ENCODE measurements around the gene NOX4. TPM values are rescaled to one million over a fixed set of nuclear protein-coding genes. Genes with fewer than 3 reads are reported as not detected.
"Not testable (repeated sequence)": the region's sequence is repeated elsewhere in the genome, so short reads cannot be mapped to it uniquely, and the experiment has no call there.

The NOX4 gene
- total and polyA plus RNA-seq, 2 donors, result 1.1 to 5.4 TPM

DNA sequence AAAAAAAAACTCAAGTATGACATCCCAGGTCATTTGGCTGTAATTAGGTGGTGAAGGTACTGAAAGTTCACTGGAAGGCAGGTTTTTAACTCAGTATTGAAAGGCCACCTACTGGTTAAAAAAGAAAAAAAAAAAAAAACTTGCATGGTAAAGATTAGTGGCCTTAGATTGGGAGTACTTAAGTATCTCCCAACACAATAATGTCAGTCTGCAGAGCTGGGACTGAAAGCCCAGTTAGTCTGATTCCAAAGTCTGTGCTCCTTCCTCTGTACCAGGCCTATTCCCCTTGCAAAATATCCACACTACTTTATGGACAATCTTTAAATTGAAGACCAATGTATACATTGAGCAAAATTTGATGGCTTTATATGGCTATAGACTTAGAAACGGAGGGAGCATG is 85.5 kb downstream of the NOX4 start:
- DNase-seq (ENCODE audit: extremely low spot score), result no peak
- Histone ChIP-seq H3K27ac (ENCODE audit: low read depth) (no peak overlapping the region), H3K4me3 (ENCODE audit: low read depth, low read length) (no peak overlapping the region), H3K4me1 (ENCODE audit: insufficient read depth) (no peaks in the 10 kb centered on the region), H3K36me3 (ENCODE audit: insufficient read depth) (no peaks in the 10 kb centered on the region)
- 78% methylated on average over 1 of the region's 1 CpG for WGBS

GRCh38 chr11:89391654-89392053 is 99.5 kb downstream of the NOX4 start:
- H3K4me1 ChIP-seq (ENCODE audit: insufficient read depth); DNase-seq (ENCODE audit: extremely low spot score); H3K27ac ChIP-seq (ENCODE audit: low read depth); H3K4me3 ChIP-seq (ENCODE audit: low read depth, low read length); H3K36me3 ChIP-seq (ENCODE audit: insufficient read depth): not testable (repeated sequence)
- 78% methylated on average over 1 of the region's 1 CpG for WGBS

DNA sequence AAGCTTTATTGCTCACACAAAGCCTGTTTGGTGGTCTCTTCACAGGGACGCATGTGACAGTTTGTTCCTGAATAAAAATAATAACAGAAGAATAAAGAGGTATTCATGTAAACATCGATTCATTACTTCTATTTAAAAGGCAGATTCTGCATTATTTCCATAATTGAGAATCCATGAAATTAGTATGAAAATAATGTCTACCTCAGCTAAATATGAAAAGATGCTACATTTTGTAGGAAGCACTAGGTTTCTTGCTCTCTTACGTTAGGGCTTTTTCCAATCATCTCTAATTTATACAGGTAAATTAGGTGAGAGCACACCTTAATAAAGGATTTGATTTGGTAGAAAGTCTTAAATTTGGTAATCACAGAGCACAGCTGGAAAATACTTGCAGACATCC is 103.7 kb downstream of the NOX4 start:
- H3K36me3 ChIP-seq (ENCODE audit: insufficient read depth); H3K4me1 ChIP-seq (ENCODE audit: insufficient read depth); H3K27ac ChIP-seq (ENCODE audit: low read depth); DNase-seq (ENCODE audit: extremely low spot score); H3K4me3 ChIP-seq (ENCODE audit: low read depth, low read length): not testable (repeated sequence)
- 86% methylated on average over 3 of the region's 3 CpGs for WGBS

DNA sequence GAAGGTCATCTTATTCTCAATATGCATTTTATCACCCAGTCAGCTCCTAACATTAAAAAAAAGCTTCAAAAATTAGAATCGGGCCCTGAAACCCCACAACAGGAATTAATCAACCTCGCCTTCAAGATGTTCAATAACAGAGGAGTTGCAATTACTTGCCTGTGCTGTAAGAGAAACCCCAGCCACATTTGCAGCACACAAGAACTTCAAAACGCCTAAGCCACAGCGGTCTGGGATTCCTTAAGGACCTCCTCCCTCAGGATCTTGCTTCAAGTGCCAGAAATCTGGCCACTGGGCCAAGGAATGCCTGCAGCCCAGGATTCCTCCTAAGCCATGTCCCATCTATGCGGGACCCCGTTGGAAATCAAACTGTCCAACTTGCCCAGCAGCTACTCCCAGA is 108.2 kb downstream of the NOX4 start:
- WGBS, result 93% methylated on average over 6 of the region's 6 CpGs
- not testable (repeated sequence) for H3K4me3 ChIP-seq (ENCODE audit: low read depth, low read length); H3K27ac ChIP-seq (ENCODE audit: low read depth); DNase-seq (ENCODE audit: extremely low spot score); H3K36me3 ChIP-seq (ENCODE audit: insufficient read depth); H3K4me1 ChIP-seq (ENCODE audit: insufficient read depth)

GRCh38 chr11:89381094-89381493 is 110.1 kb downstream of the NOX4 start:
- 52% methylated on average over 3 of the region's 3 CpGs for WGBS
- Histone ChIP-seq H3K4me1 (ENCODE audit: insufficient read depth) (no peaks in the 10 kb centered on the region), H3K27ac (ENCODE audit: low read depth) (no peak overlapping the region), H3K36me3 (ENCODE audit: insufficient read depth) (no peaks in the 10 kb centered on the region), H3K4me3 (ENCODE audit: low read depth, low read length) (no peak overlapping the region)
- DNase-seq (ENCODE audit: extremely low spot score), result peak; percentile 59

DNA sequence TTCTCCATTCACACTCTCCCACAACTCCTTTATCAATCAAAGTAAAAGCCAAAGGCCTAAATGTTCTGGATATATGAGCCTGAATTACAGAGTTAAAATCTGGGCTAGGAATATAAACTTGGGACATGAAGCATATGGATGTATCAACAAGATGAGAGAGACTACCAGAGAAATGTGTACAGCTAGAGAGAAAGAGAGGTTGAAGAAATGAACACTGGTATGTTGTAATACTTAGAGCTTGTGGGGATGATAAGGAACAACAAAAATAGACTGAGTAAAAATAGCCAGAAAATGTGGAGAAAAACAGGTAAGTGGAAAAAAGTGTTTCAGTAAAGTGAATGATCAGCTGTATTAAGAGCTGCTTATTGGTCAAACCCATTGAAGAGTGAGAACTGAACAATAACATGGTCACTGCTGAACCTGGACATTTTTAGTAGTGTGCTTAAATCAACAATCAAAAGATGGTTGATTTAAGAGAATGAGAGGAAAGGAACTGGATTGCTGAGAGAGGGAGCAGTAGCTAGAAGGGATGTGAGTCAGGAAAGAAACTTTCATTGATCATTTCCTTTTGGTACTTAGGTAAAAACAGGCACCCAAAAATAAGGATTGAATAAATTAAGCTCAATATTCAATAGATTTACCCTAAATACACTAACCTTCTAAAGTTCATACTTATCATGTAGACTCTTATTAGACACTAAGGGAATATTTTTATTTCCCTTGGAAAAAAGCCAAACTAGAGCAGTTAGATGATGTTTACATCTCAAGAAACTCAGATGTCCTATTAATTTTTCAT is 111.0 kb downstream of the NOX4 start:
- H3K4me3 ChIP-seq (ENCODE audit: low read depth, low read length); H3K27ac ChIP-seq (ENCODE audit: low read depth): not testable (repeated sequence)
- DNase-seq (ENCODE audit: extremely low spot score), result peak; percentile 3

GRCh38 chr11:89378986-89379385 is 112.2 kb downstream of the NOX4 start:
- H3K4me1 ChIP-seq (ENCODE audit: insufficient read depth); H3K4me3 ChIP-seq (ENCODE audit: low read depth, low read length); DNase-seq (ENCODE audit: extremely low spot score); H3K36me3 ChIP-seq (ENCODE audit: insufficient read depth); H3K27ac ChIP-seq (ENCODE audit: low read depth): not testable (repeated sequence)
- 75% methylated on average over 1 of the region's 1 CpG for WGBS

More for the DNA sequence above, 111.0 kb downstream of the NOX4 start:
- H3K36me3 ChIP-seq (ENCODE audit: insufficient read depth); H3K4me1 ChIP-seq (ENCODE audit: insufficient read depth): not testable (repeated sequence)

GRCh38 chr11:89369356-89369755 is 121.8 kb downstream of the NOX4 start:
- WGBS, result 83% methylated on average over 2 of the region's 2 CpGs
- H3K4me3 ChIP-seq (ENCODE audit: low read depth, low read length); H3K27ac ChIP-seq (ENCODE audit: low read depth); H3K4me1 ChIP-seq (ENCODE audit: insufficient read depth); DNase-seq (ENCODE audit: extremely low spot score); H3K36me3 ChIP-seq (ENCODE audit: insufficient read depth): not testable (repeated sequence)

DNA sequence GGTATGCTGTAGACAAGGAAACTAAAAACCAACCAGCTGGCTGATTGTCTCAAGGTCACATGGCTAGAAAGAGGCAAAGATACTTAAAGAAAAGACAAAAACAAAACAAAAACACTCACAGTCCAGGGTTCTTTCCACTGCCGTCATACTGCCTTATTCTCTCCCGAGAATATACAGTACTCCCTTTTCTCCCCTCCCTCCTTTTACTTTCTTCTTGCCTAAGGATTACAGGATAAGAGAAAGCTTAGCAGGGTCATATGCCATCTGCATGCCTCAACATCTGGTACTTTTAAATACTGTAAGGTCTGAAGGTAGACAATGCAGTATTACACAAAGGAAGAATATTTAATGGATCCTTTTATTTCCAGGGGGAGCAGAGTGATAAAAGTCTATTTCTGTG is 126.3 kb downstream of the NOX4 start:
- not testable (repeated sequence) for H3K4me1 ChIP-seq (ENCODE audit: insufficient read depth); DNase-seq (ENCODE audit: extremely low spot score); H3K36me3 ChIP-seq (ENCODE audit: insufficient read depth); H3K4me3 ChIP-seq (ENCODE audit: low read depth, low read length); H3K27ac ChIP-seq (ENCODE audit: low read depth)
- WGBS, result 52% methylated on average over 2 of the region's 2 CpGs

- H3K4me3 ChIP-seq (ENCODE audit: low read depth, low read length), result no peak overlapping the region
- WGBS, result 90% methylated on average over 2 of the region's 2 CpGs
- no peaks in the 10 kb centered on the region for H3K36me3 ChIP-seq (ENCODE audit: insufficient read depth)
- DNase-seq (ENCODE audit: extremely low spot score), result no peak
- no peak overlapping the region for H3K27ac ChIP-seq (ENCODE audit: low read depth)
- H3K4me1 ChIP-seq (ENCODE audit: insufficient read depth), result no peaks in the 10 kb centered on the region
These were observed 129.4 kb downstream of the NOX4 start for GRCh38 chr11:89361734-89362133.

DNA sequence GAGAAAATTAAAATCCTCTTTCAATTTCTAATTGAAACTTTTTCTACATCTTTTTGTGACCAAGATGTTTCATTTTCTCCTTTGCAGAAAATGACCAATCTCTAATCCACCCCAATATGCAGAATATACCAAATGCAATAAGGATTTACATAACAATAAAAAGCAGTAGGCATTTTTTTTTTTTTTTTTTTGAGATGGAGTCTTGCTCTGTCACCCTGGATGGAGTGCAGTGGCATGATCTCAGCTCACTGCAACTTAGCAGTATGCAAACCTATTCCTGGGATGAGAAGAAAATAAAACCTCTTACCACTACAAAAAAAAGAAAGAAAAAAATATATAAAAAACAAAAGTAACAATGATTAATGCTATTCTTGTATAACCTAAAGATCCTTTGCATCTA is 132.0 kb downstream of the NOX4 start:
- H3K27ac ChIP-seq (ENCODE audit: low read depth), result not testable (repeated sequence)

DNA sequence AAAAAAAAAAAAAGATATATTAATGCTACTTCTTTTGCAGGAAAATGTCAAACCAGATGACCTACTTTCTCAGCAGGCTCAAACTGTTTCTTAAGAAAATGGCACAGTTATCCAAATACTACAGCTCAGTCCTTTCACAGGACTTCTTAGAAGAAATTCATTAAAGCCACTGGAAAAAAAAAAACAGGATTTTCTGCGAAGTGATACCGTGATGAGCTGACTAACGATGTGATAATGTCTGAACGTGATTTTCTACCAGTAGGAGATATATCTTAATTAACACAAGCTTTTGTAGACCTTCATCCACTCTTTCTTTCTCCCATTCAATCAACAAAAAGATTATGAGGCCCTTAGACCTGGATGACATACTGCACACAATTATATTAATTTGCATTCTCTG is 132.4 kb downstream of the NOX4 start:
- Histone ChIP-seq H3K36me3 (ENCODE audit: insufficient read depth) (no peaks in the 10 kb centered on the region), H3K4me3 (ENCODE audit: low read depth, low read length) (no peak overlapping the region), H3K4me1 (ENCODE audit: insufficient read depth) (no peaks in the 10 kb centered on the region), H3K27ac (ENCODE audit: low read depth) (no peak overlapping the region)
- no peak for DNase-seq (ENCODE audit: extremely low spot score)
- 58% methylated on average over 4 of the region's 4 CpGs for WGBS

More for the DNA sequence above, 132.0 kb downstream of the NOX4 start:
- not testable (repeated sequence) for H3K36me3 ChIP-seq (ENCODE audit: insufficient read depth); H3K4me1 ChIP-seq (ENCODE audit: insufficient read depth); H3K4me3 ChIP-seq (ENCODE audit: low read depth, low read length); DNase-seq (ENCODE audit: extremely low spot score)

DNA sequence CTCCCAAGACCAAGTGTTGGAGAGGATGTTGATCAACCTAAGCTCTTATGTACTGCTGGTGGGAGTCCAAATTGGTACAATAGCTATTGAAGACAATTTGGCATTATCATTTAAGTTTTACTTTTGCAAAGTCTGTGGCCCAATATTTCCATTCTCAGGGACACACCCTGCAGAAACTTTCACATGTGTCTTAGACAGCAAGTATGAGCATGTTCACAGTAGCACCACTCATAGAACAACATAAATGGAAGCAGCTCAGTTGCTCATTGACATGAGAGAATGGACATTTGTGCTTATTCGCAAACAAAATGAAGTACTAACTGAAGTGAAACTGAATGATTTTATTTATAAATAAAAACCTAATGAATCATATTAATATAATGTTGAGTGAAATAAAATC is 135.5 kb downstream of the NOX4 start:
- no peak for DNase-seq (ENCODE audit: extremely low spot score)
- H3K4me1 ChIP-seq (ENCODE audit: insufficient read depth), result no peaks in the 10 kb centered on the region
- H3K4me3 ChIP-seq (ENCODE audit: low read depth, low read length), result no peak overlapping the region
- no peak overlapping the region for H3K27ac ChIP-seq (ENCODE audit: low read depth)
- H3K36me3 ChIP-seq (ENCODE audit: insufficient read depth), result no peaks in the 10 kb centered on the region
- 98% methylated on average over 1 of the region's 1 CpG for WGBS

GRCh38 chr11:89354513-89354912 is 136.7 kb downstream of the NOX4 start:
- not testable (repeated sequence) for H3K27ac ChIP-seq (ENCODE audit: low read depth); DNase-seq (ENCODE audit: extremely low spot score); H3K36me3 ChIP-seq (ENCODE audit: insufficient read depth); H3K4me3 ChIP-seq (ENCODE audit: low read depth, low read length); H3K4me1 ChIP-seq (ENCODE audit: insufficient read depth)
- WGBS, result 95% methylated on average over 2 of the region's 2 CpGs

DNA sequence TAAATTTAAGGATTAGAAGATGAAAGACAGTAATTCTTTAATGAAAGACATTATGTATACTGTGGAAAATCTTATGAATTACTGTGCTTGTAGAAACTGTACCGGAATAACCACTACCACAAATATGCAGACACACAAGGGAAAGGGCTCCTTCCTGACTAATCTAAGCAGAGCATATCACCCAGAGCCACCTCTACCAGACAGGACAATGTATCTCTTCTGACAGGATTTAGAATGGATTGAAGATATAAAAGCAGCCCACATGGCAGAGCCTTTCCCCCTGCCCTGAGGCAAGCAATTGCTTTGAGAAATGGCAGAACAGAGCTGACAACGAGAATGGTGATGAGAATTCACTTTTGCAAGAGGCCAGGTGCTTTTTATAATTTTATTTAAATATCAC is 144.1 kb downstream of the NOX4 start:
- Histone ChIP-seq H3K36me3 (ENCODE audit: insufficient read depth) (no peaks in the 10 kb centered on the region), H3K27ac (ENCODE audit: low read depth) (no peak overlapping the region), H3K4me3 (ENCODE audit: low read depth, low read length) (no peak overlapping the region), H3K4me1 (ENCODE audit: insufficient read depth) (no peaks in the 10 kb centered on the region)
- WGBS, result 75% methylated on average over 2 of the region's 2 CpGs
- DNase-seq (ENCODE audit: extremely low spot score), result no peak

Measured in urinary bladder (tissue), 4 donors.